Cardiac muscle cell (in vitro differentiated cells and primary cell): ENCODE results near the gene CDH4. TPM values are rescaled to one million over a fixed set of nuclear protein-coding genes. Genes with fewer than 3 reads are reported as not detected.

Experiments used
- DNase-seq, 2 donors: peaks; one replicate each; pipeline versions ENCODE4 v3.0.0 to v3.0.0-alpha.2; 2010 to 2017; ENCODE audit warnings: low read depth in 1 of 2, low spot score in 1 of 2
- H3K27ac ChIP-seq: fragments of 200-600 bp; sonication (generic); 2 replicates; pipeline ENCODE4 v1.5.1; 2016
- H3K27me3 ChIP-seq: fragments of 200-600 bp; sonication (generic); 2 replicates; pipeline ENCODE4 v1.6.0; 2016; ENCODE audit warnings: control low read depth
- H3K36me3 ChIP-seq: fragments of 200-600 bp; sonication (generic); 2 replicates; pipeline ENCODE4 v1.5.1; 2016; ENCODE audit warnings: control low read depth
- H3K4me1 ChIP-seq: fragments of 200-600 bp; sonication (generic); 2 replicates; pipeline ENCODE4 v1.8.1; 2017; ENCODE audit warnings: low read depth, mild to moderate bottlenecking, mixed run types
- H3K4me3 ChIP-seq: fragments of 200-600 bp; sonication (generic); 2 replicates; pipeline ENCODE4 v1.5.1; 2016; ENCODE audit warnings: mild to moderate bottlenecking
- H3K9me3 ChIP-seq: fragments of 200-600 bp; sonication (generic); 2 replicates; pipeline ENCODE4 v1.5.1; 2017; ENCODE audit warnings: low read depth, mild to moderate bottlenecking, control low read depth
- CTCF ChIP-seq: IDR thresholded peaks from 2 replicates; pipeline ENCODE4 v1.5.1; 2012; ENCODE audit warnings: low read depth, mild to moderate bottlenecking, low read length
- polyA plus RNA-seq: library from polyadenylated mRNA; unstranded; fragments of >200 nt; fragmentation: Nextera tagmentation; extraction: Ambion mirVana; gene quantifications from 2 replicates; pipeline ENCODE4 v1.2.1, GENCODE V29; 2016
- total RNA-seq: library from RNA; depleted of rRNA; stranded (reverse); fragments of >200 nt; gene quantifications from 2 replicates; pipeline ENCODE4 v1.2.3, GENCODE V29; 2016

CDH4 gene
- total and polyA plus RNA-seq, 2 experiments from 2014 or later, result 0.43 to 0.80 TPM

DNA sequence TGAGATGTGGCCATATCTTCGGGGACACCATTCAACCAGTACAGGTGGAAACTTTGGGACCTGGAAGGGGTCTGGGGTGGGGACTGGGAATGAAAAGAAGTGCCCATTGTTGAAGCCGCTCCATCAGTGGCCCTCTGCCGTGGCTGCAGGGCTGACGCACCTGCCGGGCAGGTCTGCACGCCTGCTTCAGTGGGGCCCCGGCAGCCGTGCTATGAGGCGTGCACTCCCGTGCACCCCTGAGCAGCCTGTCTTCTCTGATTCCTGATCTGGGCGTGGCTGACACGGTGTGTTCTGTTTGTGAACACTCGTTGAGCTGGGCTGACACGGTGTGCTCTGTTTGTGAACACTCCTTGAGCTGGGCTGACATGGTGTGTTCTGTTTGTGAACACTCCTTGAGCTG lies 657.8 kb downstream of the CDH4 start:
- no peaks in the 10 kb centered on the region for H3K36me3 ChIP-seq
- no peak for TF ChIP-seq CTCF
- no peaks in the 10 kb centered on the region for H3K27me3 ChIP-seq
- H3K4me3 ChIP-seq, result no peak overlapping the region
- DNase-seq, result no peak
- no peaks in the 10 kb centered on the region for H3K4me1 ChIP-seq
- H3K9me3 ChIP-seq, result no peaks in the 10 kb centered on the region
- H3K27ac ChIP-seq, result no peak overlapping the region

- Histone ChIP-seq H3K27ac (no peak overlapping the region), H3K4me1 (no peaks in the 10 kb centered on the region), H3K36me3 (no peaks in the 10 kb centered on the region), H3K9me3 (no peaks in the 10 kb centered on the region), H3K4me3 (no peak overlapping the region), H3K27me3 (no peaks in the 10 kb centered on the region)
- no peak for TF ChIP-seq CTCF
- DNase-seq, result no peak
Observed at GRCh38 chr20:61911824-61912223, 659.8 kb downstream of the CDH4 start.

GRCh38 chr20:61912665-61913422 lies 660.8 kb downstream of the CDH4 start:
- no peak for DNase-seq
- Histone ChIP-seq H3K36me3 (no peaks in the 10 kb centered on the region), H3K27ac (no peak overlapping the region), H3K4me3 (no peak overlapping the region), H3K4me1 (no peaks in the 10 kb centered on the region), H3K9me3 (no peaks in the 10 kb centered on the region), H3K27me3 (no peaks in the 10 kb centered on the region)
- TF ChIP-seq CTCF, result no peak

- DNase-seq, result no peak
- no peaks in the 10 kb centered on the region for H3K4me1 ChIP-seq
- no peak for TF ChIP-seq CTCF
- H3K27me3 ChIP-seq, result no peaks in the 10 kb centered on the region
- H3K4me3 ChIP-seq, result no peak overlapping the region
- H3K36me3 ChIP-seq, result no peaks in the 10 kb centered on the region
- H3K27ac ChIP-seq, result no peak overlapping the region
- H3K9me3 ChIP-seq, result no peaks in the 10 kb centered on the region
Observed at GRCh38 chr20:61913423-61914225, 661.6 kb downstream of the CDH4 start.

GRCh38 chr20:61915101-61915500 lies 663.0 kb downstream of the CDH4 start:
- Histone ChIP-seq H3K27me3 (no peaks in the 10 kb centered on the region), H3K4me3 (no peak overlapping the region), H3K9me3 (no peaks in the 10 kb centered on the region), H3K4me1 (no peaks in the 10 kb centered on the region), H3K27ac (no peak overlapping the region), H3K36me3 (no peaks in the 10 kb centered on the region)
- TF ChIP-seq CTCF, result no peak
- no peak for DNase-seq
